Esophagus squamous epithelium (tissue), 4 donors: ENCODE results near the gene SLITRK5.

Experiments used
- POLR2A ChIP-seq, 4 donors: fragments of 450-650 bp; IDR thresholded peaks; one replicate each; pipeline ENCODE4 v1.6.1; 2017; ENCODE audit warnings: antibody characterized with exemption in 4 of 4, mild to moderate bottlenecking in 4 of 4, moderate library complexity in 3 of 4
- TF ChIP-seq, protein P1 (sequence below), 6 experiments: fragments of 450-650 bp in 4 of 6; fragments of 200-600 bp in 2 of 6; sonication (generic) in 2 of 6; IDR thresholded peaks; one replicate each; pipeline ENCODE4 v1.5.1; 2016 to 2019; ENCODE audit warnings: antibody characterized with exemption in 6 of 6, mild to moderate bottlenecking in 4 of 6, moderate library complexity in 4 of 6

- TF ChIP-seq, protein P1, sequence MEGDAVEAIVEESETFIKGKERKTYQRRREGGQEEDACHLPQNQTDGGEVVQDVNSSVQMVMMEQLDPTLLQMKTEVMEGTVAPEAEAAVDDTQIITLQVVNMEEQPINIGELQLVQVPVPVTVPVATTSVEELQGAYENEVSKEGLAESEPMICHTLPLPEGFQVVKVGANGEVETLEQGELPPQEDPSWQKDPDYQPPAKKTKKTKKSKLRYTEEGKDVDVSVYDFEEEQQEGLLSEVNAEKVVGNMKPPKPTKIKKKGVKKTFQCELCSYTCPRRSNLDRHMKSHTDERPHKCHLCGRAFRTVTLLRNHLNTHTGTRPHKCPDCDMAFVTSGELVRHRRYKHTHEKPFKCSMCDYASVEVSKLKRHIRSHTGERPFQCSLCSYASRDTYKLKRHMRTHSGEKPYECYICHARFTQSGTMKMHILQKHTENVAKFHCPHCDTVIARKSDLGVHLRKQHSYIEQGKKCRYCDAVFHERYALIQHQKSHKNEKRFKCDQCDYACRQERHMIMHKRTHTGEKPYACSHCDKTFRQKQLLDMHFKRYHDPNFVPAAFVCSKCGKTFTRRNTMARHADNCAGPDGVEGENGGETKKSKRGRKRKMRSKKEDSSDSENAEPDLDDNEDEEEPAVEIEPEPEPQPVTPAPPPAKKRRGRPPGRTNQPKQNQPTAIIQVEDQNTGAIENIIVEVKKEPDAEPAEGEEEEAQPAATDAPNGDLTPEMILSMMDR (IDR thresholded peaks at IDR 0.05), result no peak
- no peak for TF ChIP-seq POLR2A (IDR thresholded peaks at IDR 0.05)
Measured at GRCh38 chr13:87674247-87674738, 3.1 kb downstream of the SLITRK5 start.
